Natural killer cell treated with Interleukin-12 subunit alpha and Interleukin-12 subunit beta and Interleukin-15 and Interleukin-18, amount 100 ng/mL, for 72 hours (primary cell): ENCODE measurements around the gene TK1. TPM values are rescaled to one million over a fixed set of nuclear protein-coding genes. Genes with fewer than 3 reads are reported as not detected.
"Not testable (repeated sequence)": the region's sequence is repeated elsewhere in the genome, so short reads cannot be mapped to it uniquely, and the experiment has no call there.

ENCODE experiments used
- ATAC-seq, 2 donors: fragments of 150-1000 bp; cut with Tn5 transposase in 1 of 2; sonication (Bioruptor Pico), chemical (Tn5 transposase) in 1 of 2; 2 replicates each; pipeline ENCODE4 v1.10.0; 2021
- DNase-seq: peaks from one replicate; pipeline ENCODE4 v3.0.0; 2022; ENCODE audit warnings: low spot score
- H3K27ac Mint-ChIP-seq, 2 donors: 1 replicate in 1 of 2; 2 replicates in 1 of 2; pipeline ENCODE4 v1.8.0; 2022; ENCODE audit warnings: mixed read lengths in 2 of 2, mild to moderate bottlenecking in 1 of 2, moderate library complexity in 1 of 2
- H3K27me3 Mint-ChIP-seq, 2 donors: 1 replicate in 1 of 2; 2 replicates in 1 of 2; pipeline ENCODE4 v1.8.0; 2022; ENCODE audit warnings: mixed read lengths in 2 of 2
- H3K36me3 Mint-ChIP-seq: one replicate; pipeline ENCODE4 v1.8.0; 2022; ENCODE audit warnings: mixed read lengths
- H3K4me1 Mint-ChIP-seq, 2 donors: 1 replicate in 1 of 2; 2 replicates in 1 of 2; pipeline ENCODE4 v1.8.0; 2022; ENCODE audit warnings: low read depth in 2 of 2, mixed read lengths in 2 of 2, mild to moderate bottlenecking in 1 of 2
- H3K4me3 Mint-ChIP-seq: one replicate; pipeline ENCODE4 v1.8.0; 2022; ENCODE audit warnings: mixed read lengths
- H3K9me3 Mint-ChIP-seq: 2 replicates; pipeline ENCODE4 v1.8.0; 2022; ENCODE audit warnings: mixed read lengths
- total RNA-seq, 2 donors: library from RNA; stranded (reverse); gene quantifications; one replicate each; pipeline ENCODE4 v1.2.3, GENCODE V29; 2022

Gene TK1, protein sequence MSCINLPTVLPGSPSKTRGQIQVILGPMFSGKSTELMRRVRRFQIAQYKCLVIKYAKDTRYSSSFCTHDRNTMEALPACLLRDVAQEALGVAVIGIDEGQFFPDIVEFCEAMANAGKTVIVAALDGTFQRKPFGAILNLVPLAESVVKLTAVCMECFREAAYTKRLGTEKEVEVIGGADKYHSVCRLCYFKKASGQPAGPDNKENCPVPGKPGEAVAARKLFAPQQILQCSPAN
- 100 to 1,000 TPM in 1 of 2 donors, 10 to 100 TPM in 1; 66.8 to 138 TPM for total RNA-seq

DNA sequence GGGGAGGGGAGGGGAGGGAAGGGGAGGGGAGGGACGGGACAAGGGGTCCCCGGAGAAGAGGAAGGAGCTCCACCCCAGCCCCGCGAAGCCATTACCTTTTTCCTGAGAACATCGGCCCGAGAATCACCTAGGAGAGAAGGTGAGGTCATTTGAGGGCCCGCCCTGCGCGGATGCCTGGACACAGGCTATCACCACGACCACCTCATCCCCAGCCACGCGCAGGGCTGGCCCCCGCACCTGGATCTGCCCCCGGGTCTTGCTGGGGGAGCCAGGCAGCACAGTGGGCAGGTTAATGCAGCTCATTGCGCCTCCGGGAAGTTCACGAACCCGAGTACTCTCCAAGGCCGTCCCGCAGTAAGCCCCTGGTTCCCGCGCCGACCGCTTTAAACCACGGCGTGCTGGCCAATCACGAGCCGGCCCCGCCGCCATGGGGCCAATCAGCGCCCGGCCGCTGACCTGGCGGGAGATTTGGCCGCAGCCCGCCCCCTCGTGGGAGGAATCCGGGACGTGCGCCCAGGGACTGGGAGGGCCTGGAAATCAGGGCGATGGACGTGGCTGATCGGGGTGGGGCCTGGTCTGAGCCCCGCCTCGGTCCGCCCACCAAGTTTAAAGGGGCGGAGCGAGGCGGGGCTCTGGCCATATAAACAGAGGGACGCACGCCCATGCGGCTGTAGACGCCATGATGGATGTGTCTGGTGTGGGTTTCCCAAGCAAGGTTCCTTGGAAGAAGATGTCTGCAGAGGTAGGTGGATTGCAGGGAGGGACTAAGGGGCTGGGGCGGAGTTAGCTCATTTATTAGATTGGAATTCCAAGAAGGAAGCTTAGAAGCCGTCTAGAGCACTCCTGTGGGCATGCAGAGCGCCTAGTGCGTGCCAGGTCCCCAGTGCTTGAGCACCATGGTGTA, at the start of gene TK1, which contains the start of gene AFMID:
Gene TK1 (minus strand): TSS at position 361 of the 904 bp plus-strand sequence. CDS start 58 bp downstream, at position 303.
Gene AFMID (plus strand): TSS at position 671 of the 904 bp plus-strand sequence. CDS start 9 bp downstream, at position 680.
- no peaks in the 10 kb centered on the region for H3K36me3 Mint-ChIP-seq
- H3K4me3 Mint-ChIP-seq, result peak within 1 kb of the TSS; percentile 85
- H3K27ac Mint-ChIP-seq, result peak within 1 kb of the TSS; percentile 30 to 51
- H3K9me3 Mint-ChIP-seq, result no peaks in the 10 kb centered on the region
- peak; percentile 96 for DNase-seq
- peaks cover 11 to 14% of the 10 kb centered on the region in 2 donors for H3K4me1 Mint-ChIP-seq
- no peaks in the 10 kb centered on the region for H3K27me3 Mint-ChIP-seq
- ATAC-seq, result peak; percentile 98 to 99

DNA sequence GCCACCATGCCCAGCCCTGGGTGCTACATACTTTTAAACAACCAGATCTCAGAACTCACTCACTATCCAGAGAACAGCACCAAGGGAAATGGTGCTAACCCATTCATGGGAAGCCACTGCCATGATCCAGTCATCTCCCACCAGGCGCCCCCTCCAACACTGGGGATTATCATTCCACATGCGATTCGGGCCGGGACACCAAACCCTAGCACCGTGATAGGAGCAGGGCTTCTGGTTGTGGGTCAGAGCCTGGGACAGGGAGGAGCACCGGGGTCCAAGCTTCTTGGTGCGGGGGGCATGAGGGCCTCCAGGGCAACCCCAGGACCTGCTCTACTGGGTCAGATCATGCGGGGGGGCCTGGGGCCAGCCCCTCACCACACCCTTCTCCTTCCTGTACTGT, 49.0 kb upstream of the TK1 start:
- peaks cover 0 to 10% of the 10 kb centered on the region in 2 donors for H3K27me3 Mint-ChIP-seq
- H3K36me3 Mint-ChIP-seq, result no peaks in the 10 kb centered on the region
- H3K9me3 Mint-ChIP-seq, result no peaks in the 10 kb centered on the region
- ATAC-seq (no peak), DNase-seq (no peak)
- no peak overlapping the region for H3K27ac Mint-ChIP-seq
- H3K4me1 Mint-ChIP-seq, result peaks cover 0 to 6% of the 10 kb centered on the region in 2 donors
- H3K4me3 Mint-ChIP-seq, result no peak overlapping the region

DNA sequence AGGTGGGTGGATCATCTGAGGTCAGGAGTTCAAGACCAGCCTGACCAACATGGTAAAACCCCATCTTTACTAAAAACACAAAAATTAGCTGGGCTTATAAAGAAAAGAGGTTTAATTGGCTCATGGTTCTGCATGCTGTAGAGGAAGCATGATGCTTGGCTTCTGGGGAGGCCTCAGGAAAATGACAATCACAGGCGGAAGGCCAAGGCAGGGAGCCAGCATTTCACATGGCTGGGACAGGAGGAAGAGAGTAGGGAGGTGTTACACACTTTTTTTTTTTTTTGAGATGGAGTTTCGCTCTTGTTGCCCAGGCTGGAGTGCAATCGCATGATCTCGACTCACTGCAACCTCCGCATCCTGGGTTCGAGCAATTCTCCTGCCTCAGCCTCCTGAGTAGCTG, 48.2 kb upstream of the TK1 start:
- not testable (repeated sequence) for H3K27ac Mint-ChIP-seq, H3K4me1 Mint-ChIP-seq, H3K36me3 Mint-ChIP-seq, H3K4me3 Mint-ChIP-seq, ATAC-seq, DNase-seq, H3K9me3 Mint-ChIP-seq
- H3K27me3 Mint-ChIP-seq, result peaks cover 0 to 15% of the 10 kb centered on the region in 2 donors

DNA sequence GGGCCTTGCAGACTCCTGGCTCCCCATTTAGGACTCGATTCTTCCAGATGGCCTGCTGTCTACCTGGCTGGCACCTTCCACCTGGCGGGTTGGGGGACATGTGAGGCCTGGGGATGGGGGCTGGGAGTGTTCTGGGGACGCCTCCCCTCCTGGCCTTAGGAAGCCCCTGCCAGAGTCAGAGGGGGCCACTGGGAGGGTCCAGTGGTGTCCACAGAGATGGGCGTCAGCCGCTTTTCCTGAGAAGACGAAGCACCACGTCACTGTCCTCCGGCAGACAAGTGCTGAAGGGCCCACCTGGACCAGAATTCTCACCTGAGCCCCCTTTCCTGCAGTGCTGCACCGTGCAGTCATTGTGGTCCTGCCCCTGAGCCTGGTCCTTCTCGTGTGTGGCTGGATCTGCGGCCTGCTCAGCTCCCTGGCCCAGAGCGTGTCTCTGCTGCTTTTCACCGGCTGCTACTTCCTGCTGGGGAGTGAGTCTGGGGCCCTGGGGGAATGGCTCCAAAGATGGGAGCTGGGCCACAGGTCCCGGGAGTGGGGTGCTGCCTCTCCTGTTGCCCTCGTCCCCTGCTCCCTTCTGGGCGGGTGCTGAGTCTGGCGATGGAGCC, 47.5 kb upstream of the TK1 start:
- DNase-seq (no peak), ATAC-seq (no peak)
- Mint-ChIP-seq H3K27ac (no peak overlapping the region), H3K27me3 (peaks cover 0 to 15% of the 10 kb centered on the region in 2 donors), H3K9me3 (no peaks in the 10 kb centered on the region), H3K36me3 (no peaks in the 10 kb centered on the region), H3K4me3 (no peak overlapping the region), H3K4me1 (peaks cover 0 to 6% of the 10 kb centered on the region in 2 donors)

DNA sequence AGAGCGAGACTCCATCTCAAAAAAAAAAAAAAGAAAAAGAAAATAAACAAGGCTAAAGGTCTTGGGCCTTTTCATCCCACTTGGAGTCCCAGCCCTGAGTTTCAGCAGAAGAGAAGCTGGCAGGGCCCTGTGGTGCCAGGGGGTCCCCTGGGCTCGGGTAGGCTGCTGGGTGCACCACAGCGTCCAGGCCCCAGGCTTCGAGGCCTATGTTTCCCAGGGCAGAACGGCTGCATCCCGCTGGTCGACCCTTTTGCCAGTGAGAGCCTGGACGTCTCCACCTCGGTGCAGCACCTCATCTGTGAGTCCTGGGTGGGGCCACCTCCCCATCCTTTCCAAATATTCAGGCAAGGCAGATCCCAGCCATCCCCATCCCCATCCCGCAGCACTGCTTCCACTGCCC, 46.8 kb upstream of the TK1 start:
- Mint-ChIP-seq H3K4me3 (no peak overlapping the region), H3K9me3 (no peaks in the 10 kb centered on the region), H3K27ac (no peak overlapping the region), H3K36me3 (no peaks in the 10 kb centered on the region), H3K27me3 (peaks cover 0 to 15% of the 10 kb centered on the region in 2 donors), H3K4me1 (peaks cover 0 to 6% of the 10 kb centered on the region in 2 donors)
- ATAC-seq, result no peak
- no peak for DNase-seq

DNA sequence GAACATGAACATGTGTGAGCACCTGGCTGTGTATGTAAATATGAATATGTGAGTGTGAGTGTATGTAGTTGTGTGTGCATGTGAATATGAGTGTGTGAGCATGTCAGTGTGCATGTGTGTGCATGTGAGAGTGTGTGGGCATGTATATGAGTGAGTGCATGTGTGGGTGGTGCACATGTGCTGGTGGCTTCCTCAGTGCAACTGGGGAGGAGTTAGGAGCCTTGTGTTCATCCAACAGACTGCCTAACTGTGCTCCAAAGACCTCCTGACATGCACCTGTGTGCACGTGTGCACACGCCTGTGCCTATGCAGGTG, 46.0 kb upstream of the TK1 start:
- Mint-ChIP-seq H3K36me3 (no peaks in the 10 kb centered on the region), H3K27ac (no peak overlapping the region), H3K4me1 (peaks cover 0 to 6% of the 10 kb centered on the region in 2 donors), H3K27me3 (peaks cover 0 to 15% of the 10 kb centered on the region in 2 donors), H3K9me3 (no peaks in the 10 kb centered on the region), H3K4me3 (no peak overlapping the region)
- no peak for DNase-seq
- ATAC-seq, result no peak

DNA sequence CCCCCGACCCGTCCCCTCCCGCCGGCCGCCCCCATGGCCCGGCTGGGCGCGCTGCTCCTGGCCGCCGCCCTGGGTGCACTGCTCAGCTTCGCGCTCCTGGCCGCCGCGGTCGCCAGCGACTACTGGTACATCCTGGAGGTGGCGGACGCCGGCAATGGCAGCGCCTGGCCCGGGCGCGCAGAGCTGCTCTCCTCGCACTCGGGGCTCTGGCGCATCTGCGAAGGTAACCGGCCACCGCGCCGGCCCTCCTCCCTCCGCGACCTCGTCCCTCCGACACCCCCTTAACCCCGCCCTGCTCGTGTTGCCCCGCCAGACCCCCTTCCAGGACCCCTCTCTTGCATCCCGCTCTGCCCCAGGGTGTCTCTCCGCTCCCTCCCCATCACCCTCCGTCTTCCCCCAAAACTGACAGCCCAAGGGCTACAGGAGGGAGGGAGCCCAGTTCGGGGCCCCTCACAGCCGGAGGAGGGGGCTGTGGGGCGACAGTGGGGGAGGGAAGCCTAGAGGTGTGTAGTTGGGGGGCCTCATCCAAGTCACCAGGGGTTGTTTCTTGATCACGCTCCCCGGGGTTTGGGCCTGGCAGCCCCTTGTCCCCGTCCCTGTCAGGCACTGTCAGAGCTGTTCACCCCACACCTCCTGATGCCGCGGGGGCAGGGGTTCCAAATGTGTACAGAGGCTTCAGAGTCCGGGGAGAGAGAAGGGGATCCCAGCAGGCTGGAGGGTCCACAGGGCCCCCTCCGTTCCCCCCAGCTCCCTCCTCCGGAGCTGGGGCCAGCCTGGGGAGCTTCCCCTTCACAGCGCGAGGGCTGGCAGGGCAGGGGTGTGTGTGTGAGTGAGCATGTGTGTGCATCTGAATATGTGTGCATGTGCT, 45.4 kb upstream of the TK1 start:
- H3K4me3 Mint-ChIP-seq, result no peak overlapping the region
- H3K4me1 Mint-ChIP-seq, result peaks cover 0 to 6% of the 10 kb centered on the region in 2 donors
- H3K27ac Mint-ChIP-seq, result no peak overlapping the region
- ATAC-seq (peak; percentile 56 to 69), DNase-seq (no peak)
- H3K27me3 Mint-ChIP-seq, result peaks cover 0 to 19% of the 10 kb centered on the region in 2 donors
- no peaks in the 10 kb centered on the region for H3K9me3 Mint-ChIP-seq
- no peaks in the 10 kb centered on the region for H3K36me3 Mint-ChIP-seq

DNA sequence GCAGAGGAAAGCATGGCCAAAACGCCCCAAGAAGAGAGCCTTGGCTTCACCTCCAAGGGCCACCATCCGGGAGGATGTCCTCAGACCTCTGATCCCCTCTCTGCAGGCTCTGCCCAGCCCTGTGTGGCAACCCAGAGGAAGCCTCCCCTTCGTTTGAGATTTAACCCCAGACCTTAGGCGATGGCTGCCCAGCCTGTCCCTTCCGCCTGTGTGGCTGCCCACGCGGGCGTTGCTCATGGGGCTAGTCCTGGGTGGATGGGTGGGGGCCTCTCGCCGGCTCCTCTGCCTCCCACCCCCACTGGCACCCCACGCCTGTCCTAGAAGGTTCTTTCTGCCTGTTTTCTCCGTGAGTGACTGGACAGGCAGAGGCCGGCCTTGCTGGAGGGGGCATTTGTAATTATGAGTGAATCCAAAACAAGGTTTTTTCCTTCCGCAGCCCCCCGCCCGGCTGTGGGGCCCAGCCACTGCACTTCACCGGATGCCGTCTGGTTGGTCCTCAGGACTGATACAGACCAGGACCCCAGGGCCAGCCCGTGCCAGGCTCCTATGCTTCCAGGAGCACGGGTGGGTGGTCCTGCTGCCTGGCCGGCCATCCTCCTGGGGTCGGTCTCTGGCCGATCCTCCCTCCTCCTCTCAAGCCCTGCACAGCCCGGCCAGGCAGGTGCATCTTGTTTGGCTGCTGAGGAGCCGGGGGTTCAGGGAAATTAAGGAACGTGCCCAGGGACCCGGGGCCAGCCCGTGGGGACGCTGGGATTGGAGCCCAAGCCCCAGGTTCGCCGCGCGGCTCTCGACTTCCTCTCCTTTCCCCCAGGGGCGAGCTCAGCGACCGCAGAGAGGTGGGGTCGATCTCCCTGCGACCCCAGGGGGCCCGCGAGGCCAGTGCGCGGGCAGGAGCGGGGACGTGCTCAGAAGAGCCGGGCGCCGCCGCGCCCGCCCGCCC, 44.4 kb upstream of the TK1 start, which contains the start of gene TMEM235:
Gene TMEM235 (plus strand): TSS at position 636 of the 940 bp plus-strand sequence. CDS start 393 bp downstream, outside the sequence.
- H3K27ac Mint-ChIP-seq, result no peak within 1 kb of the TSS
- H3K4me1 Mint-ChIP-seq, result peaks cover 0 to 6% of the 10 kb centered on the region in 2 donors
- H3K27me3 Mint-ChIP-seq, result peaks cover 0 to 21% of the 10 kb centered on the region in 2 donors
- H3K4me3 Mint-ChIP-seq, result no peak within 1 kb of the TSS
- H3K9me3 Mint-ChIP-seq, result no peaks in the 10 kb centered on the region
- DNase-seq (no peak), ATAC-seq (no peak)
- H3K36me3 Mint-ChIP-seq, result no peaks in the 10 kb centered on the region

DNA sequence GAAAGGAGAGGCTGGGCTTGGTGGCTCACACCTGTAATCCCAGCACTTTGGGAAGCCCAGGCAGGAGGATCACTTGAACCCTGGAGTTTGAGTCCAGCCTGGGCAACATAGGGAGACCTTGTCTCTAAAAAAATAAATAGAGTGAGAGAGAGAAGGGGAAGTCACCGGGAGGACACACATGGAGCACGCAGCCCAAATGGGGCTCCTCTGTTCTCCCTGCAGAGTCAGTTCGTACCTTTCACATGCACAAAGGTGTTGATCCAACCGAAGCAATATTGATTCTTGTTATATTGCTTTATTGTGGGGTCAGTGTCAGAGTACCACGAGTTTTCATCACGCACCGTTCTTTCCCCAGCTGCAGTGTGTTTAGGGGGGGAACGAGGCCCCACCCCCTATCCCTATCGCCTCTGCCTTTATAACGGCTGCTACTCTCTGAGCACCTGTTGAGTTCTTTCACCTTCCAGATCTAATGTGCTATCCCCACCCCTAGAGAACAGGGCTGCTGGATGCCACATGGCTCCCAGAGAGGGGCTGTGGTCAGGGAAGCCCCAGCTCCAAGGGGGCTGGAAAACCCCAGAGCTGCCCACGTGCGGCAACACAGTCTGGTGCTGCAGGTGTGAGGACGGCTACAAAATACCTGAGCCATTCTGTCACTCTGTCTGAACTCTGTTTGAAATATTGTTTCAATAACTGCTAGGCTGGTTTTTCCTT, 43.6 kb upstream of the TK1 start:
- H3K27me3 Mint-ChIP-seq, result peaks cover 0 to 21% of the 10 kb centered on the region in 2 donors
- no peak overlapping the region for H3K4me3 Mint-ChIP-seq
- H3K36me3 Mint-ChIP-seq, result no peaks in the 10 kb centered on the region
- no peak for DNase-seq
- H3K4me1 Mint-ChIP-seq, result peaks cover 0 to 6% of the 10 kb centered on the region in 2 donors
- no peak overlapping the region for H3K27ac Mint-ChIP-seq
- no peak for ATAC-seq
- no peaks in the 10 kb centered on the region for H3K9me3 Mint-ChIP-seq

DNA sequence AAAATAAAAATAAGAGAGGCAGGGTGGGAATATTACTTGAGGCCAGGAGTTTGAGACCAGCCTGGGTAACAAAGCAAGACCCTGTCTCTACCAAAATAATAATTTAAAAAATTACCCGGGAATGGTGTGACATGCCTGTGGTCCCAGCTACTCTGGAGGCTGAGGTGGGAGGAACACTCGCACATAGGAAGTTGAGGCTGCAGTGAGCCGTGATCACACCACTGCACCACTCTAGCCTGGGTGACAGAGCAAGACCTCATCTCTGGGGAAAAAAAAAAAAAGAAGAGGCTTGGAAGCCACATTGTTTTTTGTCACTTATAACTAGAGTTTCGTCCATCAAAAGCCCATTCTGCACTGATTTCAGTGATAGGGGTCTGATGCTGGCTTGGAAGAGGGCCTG, 41.3 kb upstream of the TK1 start:
- Mint-ChIP-seq H3K36me3 (no peaks in the 10 kb centered on the region), H3K27me3 (peaks cover 0 to 21% of the 10 kb centered on the region in 2 donors), H3K9me3 (no peaks in the 10 kb centered on the region), H3K4me3 (no peak overlapping the region), H3K27ac (no peak overlapping the region), H3K4me1 (peaks cover 0 to 6% of the 10 kb centered on the region in 2 donors)
- DNase-seq, result no peak
- ATAC-seq, result no peak

DNA sequence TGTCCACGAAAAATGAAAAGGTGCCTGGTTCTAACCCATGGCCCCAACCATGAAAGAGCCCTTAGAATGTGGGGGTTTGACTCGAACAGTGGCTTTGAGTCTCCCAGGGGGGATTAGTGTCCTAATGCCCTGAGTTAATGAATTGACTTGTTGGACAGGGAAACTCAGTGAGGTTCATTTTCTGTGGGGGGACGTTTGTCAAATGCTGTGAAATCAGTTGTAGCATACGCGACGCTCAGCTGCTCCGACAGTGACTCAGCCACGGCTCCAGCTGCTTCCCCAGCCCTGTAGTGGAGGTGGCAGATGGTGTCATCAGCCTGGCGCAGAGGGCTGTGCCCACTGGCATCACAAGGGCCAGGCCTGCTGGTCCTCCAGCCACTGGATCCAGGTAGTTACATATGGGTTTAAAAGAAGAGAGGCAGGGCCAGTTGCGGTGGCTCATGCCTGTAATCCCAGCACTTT, 40.6 kb upstream of the TK1 start:
- no peak overlapping the region for H3K27ac Mint-ChIP-seq

More for the DNA sequence above, 40.6 kb upstream of the TK1 start:
- Mint-ChIP-seq H3K4me3 (no peak overlapping the region), H3K9me3 (no peaks in the 10 kb centered on the region), H3K36me3 (no peaks in the 10 kb centered on the region), H3K4me1 (peaks cover 0 to 4% of the 10 kb centered on the region in 2 donors), H3K27me3 (peaks cover 0 to 16% of the 10 kb centered on the region in 2 donors)
- ATAC-seq (no peak), DNase-seq (no peak)
